A549 (cell line): Measurements from ENCODE around the gene CPLANE2. TPM values are rescaled to one million over a fixed set of nuclear protein-coding genes. Genes with fewer than 3 reads are reported as not detected.

Experiments used
- ATAC-seq, 2 experiments: fragments of 200-7000 bp in 1 of 2; fragments of >200 bp in 1 of 2; cut with Nextera tagmentation in 1 of 2; cut with Tn5 transposase in 1 of 2; 3 replicates each; pipeline versions ENCODE4 v1.8.0 to v1.9.1; 2018 to 2020; ENCODE audit warnings: mild to moderate bottlenecking in 1 of 2, moderate library complexity in 1 of 2
- CTCF ChIA-PET: fragments of 300-600 bp; sonication (Branson Sonifier 250); formaldehyde crosslinking; extraction: SDS; loops from one replicate; lab custom pipeline; 2021; ENCODE audit warnings: antibody characterized with exemption, inconsistent platforms; lab: Yijun Ruan, JAX
- POLR2A ChIA-PET: fragments of 350-600 bp; formaldehyde crosslinking; extraction: SDS; loops from one replicate; lab custom pipeline; 2021; ENCODE audit warnings: antibody characterized with exemption, inconsistent platforms; lab: Yijun Ruan, JAX
- DNase-seq, 2 experiments: peaks; one replicate each; pipeline versions ENCODE4 v3.0.0 to v3.0.0-alpha.2; 2011 to 2016; ENCODE audit warnings: low read depth in 1 of 2, low spot score in 1 of 2
- FAIRE-seq: peaks from 2 replicates; lab custom pipeline; 2011; peaks lifted over from hg19 to GRCh38; lab: Jason Lieb, UNC
- H3K27ac ChIP-seq, 2 experiments: fragments of >200 bp; sonication (Bioruptor Twin); formaldehyde crosslinking; 3 replicates each; pipeline ENCODE4 v1.5.1; 2016 to 2017
- H3K4me1 ChIP-seq: fragments of >200 bp; sonication (Bioruptor Twin); formaldehyde crosslinking; 3 replicates; pipeline ENCODE4 v1.6.1; 2016
- H3K4me2 ChIP-seq: fragments of >200 bp; sonication (Bioruptor Twin); formaldehyde crosslinking; 3 replicates; pipeline ENCODE4 v1.6.1; 2016
- H3K4me3 ChIP-seq: fragments of >200 bp; sonication (Bioruptor Twin); formaldehyde crosslinking; 3 replicates; pipeline ENCODE4 v1.5.1; 2016
- H3K9me3 ChIP-seq: fragments of >200 bp; sonication (Bioruptor Twin); formaldehyde crosslinking; 3 replicates; pipeline ENCODE4 v1.6.1; 2016
- CEBPB ChIP-seq, 2 experiments: fragments of >200 bp in 1 of 2; sonication (Bioruptor Twin) in 1 of 2; formaldehyde crosslinking in 1 of 2; IDR thresholded peaks; 2 replicates each; pipeline ENCODE4 v1.6.1; 2012 to 2016
- E2F6 ChIP-seq: IDR thresholded peaks from 2 replicates; pipeline ENCODE4 v1.6.1; 2012; ENCODE audit warnings: low read depth, borderline replicate concordance
- EHF ChIP-seq: fragments of 250-450 bp; sonication (Bioruptor Pico); IDR thresholded peaks from 2 replicates; pipeline ENCODE4 v1.5.0; 2020; ENCODE audit warnings: mild to moderate bottlenecking
- EP300 ChIP-seq, 2 experiments: fragments of >200 bp; sonication (Bioruptor Twin); formaldehyde crosslinking; IDR thresholded peaks; 2 replicates in 1 of 2; 3 replicates in 1 of 2; pipeline ENCODE4 v1.6.1; 2016 to 2017
- FOSB ChIP-seq: fragments of 250-450 bp; sonication (Bioruptor Pico); IDR thresholded peaks from 2 replicates; pipeline ENCODE4 v1.5.0; 2020; ENCODE audit warnings: mild to moderate bottlenecking, moderate library complexity
- FOSL2 ChIP-seq, 2 experiments: fragments of 450-650 bp in 1 of 2; fragments of >200 bp in 1 of 2; sonication (Bioruptor Twin) in 1 of 2; formaldehyde crosslinking; IDR thresholded peaks; 2 replicates each; pipeline versions ENCODE4 v1.5.0 to v1.6.1; 2016 to 2020; ENCODE audit warnings: mild to moderate bottlenecking in 1 of 2, moderate library complexity in 1 of 2
- GATA3 ChIP-seq: IDR thresholded peaks from 2 replicates; pipeline ENCODE4 v1.6.1; 2012; ENCODE audit warnings: borderline replicate concordance
- HOXB13 ChIP-seq: fragments of 250-450 bp; sonication (Bioruptor Pico); IDR thresholded peaks from 2 replicates; pipeline ENCODE4 v1.5.0; 2020; ENCODE audit warnings: low read depth, mild to moderate bottlenecking, moderate library complexity
- HOXB5 ChIP-seq: fragments of 250-450 bp; sonication (Bioruptor Pico); IDR thresholded peaks from 2 replicates; pipeline ENCODE4 v1.5.0; 2020; ENCODE audit warnings: mild to moderate bottlenecking, moderate library complexity
- JUN ChIP-seq, 2 experiments: fragments of >200 bp; sonication (Bioruptor Twin); formaldehyde crosslinking; IDR thresholded peaks; 2 replicates in 1 of 2; 3 replicates in 1 of 2; pipeline ENCODE4 v1.6.1; 2016 to 2017
- JUNB ChIP-seq: fragments of >200 bp; sonication (Bioruptor Twin); formaldehyde crosslinking; IDR thresholded peaks from 2 replicates; pipeline ENCODE4 v1.6.1; 2016
- MAFK ChIP-seq: fragments of 450-650 bp; IDR thresholded peaks from 2 replicates; pipeline ENCODE4 v1.6.1; 2014; ENCODE audit not compliant: partially characterized antibody
- MAZ ChIP-seq: fragments of 150-350 bp; IDR thresholded peaks from 2 replicates; pipeline ENCODE4 v1.6.1; 2014; ENCODE audit warnings: antibody characterized with exemption, low read depth, low read length, borderline replicate concordance
- MYC ChIP-seq: IDR thresholded peaks from 2 replicates; pipeline ENCODE4 v1.6.1; 2012; ENCODE audit warnings: mild to moderate bottlenecking, inconsistent platforms, low read length, improper control_type of control experiment, borderline replicate concordance
- NFE2L2 ChIP-seq: fragments of 150-350 bp; conservative IDR thresholded peaks from 2 replicates; pipeline ENCODE4 v1.6.1; 2014; ENCODE audit warnings: low read length
- PHF8 ChIP-seq: fragments of 200-600 bp; sonication (generic); IDR thresholded peaks from 2 replicates; pipeline ENCODE4 v1.6.1; 2016; ENCODE audit warnings: low read depth, mild to moderate bottlenecking, antibody characterized with exemption, moderate library complexity, borderline replicate concordance
- RFX5 ChIP-seq: fragments of 450-650 bp; IDR thresholded peaks from 2 replicates; pipeline ENCODE4 v1.7.1; 2014; ENCODE audit warnings: antibody characterized with exemption, mild to moderate bottlenecking, moderate library complexity
- SREBF2 ChIP-seq: fragments of 450-650 bp; IDR thresholded peaks from 2 replicates; pipeline ENCODE4 v1.6.1; 2014; ENCODE audit warnings: mild to moderate bottlenecking, moderate library complexity
- TFCP2L1 ChIP-seq: fragments of 250-450 bp; sonication (Bioruptor Pico); IDR thresholded peaks from 2 replicates; pipeline ENCODE4 v1.5.0; 2021; ENCODE audit warnings: mild to moderate bottlenecking
- ZSCAN20 ChIP-seq: fragments of 250-450 bp; sonication (Bioruptor Pico); IDR thresholded peaks from 2 replicates; pipeline ENCODE4 v1.8.0; 2022; ENCODE audit warnings: mild to moderate bottlenecking, moderate library complexity
- WGBS: methylation state at CpG from one replicate; pipeline ENCODE4 v1.1.6; 2017; ENCODE audit errors: missing lambda C conversion rate; 5-methylcytosine and 5-hydroxymethylcytosine counted together
- polyA plus RNA-seq, 4 experiments: library from polyadenylated mRNA; depleted of rRNA in 3 of 4; stranded (reverse); fragments of >200 nt; fragmentation: RNase III in 1 of 4; extraction: RNeasy Plus Mini Kit Qiagen cat#74134 plus additional on column Dnase treatment in 1 of 4; gene quantifications; 2 replicates in 3 of 4; 3 replicates in 1 of 4; pipeline ENCODE4 v1.2.3, GENCODE V29; 2011 to 2017

Gene CPLANE2
- polyA plus RNA-seq, 2 of the 4 experiments (the other 2 are of a cell fraction): 2.4 to 3.7 TPM

- CTCF ChIA-PET: interaction anchor here (0.5 to 2.2 kb wide), 5 partner anchors 37 to 155 kb away, joined by 3 to 9 read pairs (median 4); no protein-coding TSS in a partner anchor
- FAIRE-seq: no peak
- no peaks in the 10 kb centered on the region for H3K9me3 ChIP-seq
These were observed 28.6 kb downstream of the CPLANE2 start for GRCh38 chr1:16208270-16208987.

GRCh38 chr1:16207318-16208269, 29.4 kb downstream of the CPLANE2 start:
- ChIA-PET CTCF (interaction anchor here (0.8 to 3.9 kb wide), 4 partner anchors 36 to 156 kb away, joined by 3 to 31 read pairs (median 6); no protein-coding TSS in a partner anchor), POLR2A (interaction anchor here (0.6 to 2.3 kb wide), 6 partner anchors 10 to 207 kb away, joined by 3 to 29 read pairs (median 6); partner anchors contain the start of gene CPLANE2)
- DNase-seq: no peak
- Histone ChIP-seq H3K27ac (peak overlapping the region; percentile 84 to 95), H3K4me1 (peaks cover 26% of the 10 kb centered on the region), H3K4me3 (peak overlapping the region; percentile 51), H3K4me2 (peak overlapping the region; percentile 89), H3K9me3 (no peaks in the 10 kb centered on the region)
- 81% methylated on average over 31 of the region's 51 CpGs for WGBS
- ATAC-seq: no peak
- TF ChIP-seq E2F6 (no peak), SREBF2 (no peak), TFCP2L1 (CRISPR knock-in tag) (no peak), EP300 (IDR thresholded peaks at IDR 0.05) (no peak), RFX5 (no peak), FOSB (no peak), CEBPB (IDR thresholded peaks at IDR 0.05) (no peak), MAZ (no peak), ZSCAN20 (no peak), MYC (no peak), GATA3 (no peak), MAFK (no peak), HOXB5 (CRISPR knock-in tag) (no peak)
- no peak for FAIRE-seq

More at GRCh38 chr1:16208270-16208987, 28.6 kb downstream of the CPLANE2 start:
- ATAC-seq (peak in 1 of 2 experiments; percentile 15; a peak in 1 of 6 replicates), DNase-seq (peak in 1 of 2 experiments; percentile 14)
- Histone ChIP-seq H3K4me1 (peaks cover 26% of the 10 kb centered on the region), H3K4me3 (no peak overlapping the region), H3K27ac (peak overlapping the region; percentile 50 to 95; a peak in 3 of 6 replicates), H3K4me2 (peak overlapping the region; percentile 21; the same call in 2 of the 3 replicates)
- no CpG with 5 or more reads among the region's 13 CpGs for whole genome bisulfite sequencing
- TF ChIP-seq NFE2L2 (no peak), EHF (CRISPR knock-in tag) (no peak), JUNB (no peak), FOSL2 (IDR thresholded peaks at IDR 0.05) (no peak), FOSL2 (CRISPR knock-in tag; IDR thresholded peaks at IDR 0.05) (peak; percentile 58), HOXB13 (CRISPR knock-in tag) (no peak), MAZ (no peak), JUN (IDR thresholded peaks at IDR 0.05) (no peak), PHF8 (no peak)
- POLR2A ChIA-PET: no interaction called here
